Panc1 (cell line): ENCODE measurements around the gene ZNF516. TPM values are rescaled to one million over a fixed set of nuclear protein-coding genes. Genes with fewer than 3 reads are reported as not detected.

Experiments used
- ATAC-seq: fragments of 200-7000 bp; cut with Tn5 transposase; 2 replicates; pipeline ENCODE4 v1.9.1; 2020; ENCODE audit warnings: mild to moderate bottlenecking, moderate library complexity
- BruUV-seq: library from RNA; stranded (reverse); fragments of 400-500 nt; replicated peaks from 2 replicates; lab custom pipeline; 2021; lab: Mats Ljungman, UMichigan
- CTCF ChIA-PET: fragments of 300-600 bp; sonication (Branson Sonifier 250); formaldehyde crosslinking; loops from one replicate; lab custom pipeline; 2022; ENCODE audit warnings: antibody characterized with exemption; lab: Charles Lee
- POLR2A ChIA-PET: fragments of 300-600 bp; sonication (Branson Sonifier 250); formaldehyde crosslinking; loops from one replicate; lab custom pipeline; 2022; ENCODE audit warnings: antibody characterized with exemption; lab: Charles Lee
- DNase-seq: peaks from one replicate; pipeline ENCODE4 v3.0.0-alpha.2; 2010; ENCODE audit warnings: low read depth, low spot score
- H3K27ac ChIP-seq: 2 replicates; pipeline ENCODE4 v1.5.1; 2011; ENCODE audit warnings: mild to moderate bottlenecking, low read length, inconsistent platforms
- H3K27me3 ChIP-seq: fragments of 200-500 bp; sonication (Bioruptor generic); 2 replicates; pipeline ENCODE4 v1.6.0; 2014; ENCODE audit warnings: low read length, inconsistent platforms; ENCODE audit not compliant: control insufficient read depth, insufficient read depth
- H3K36me3 ChIP-seq: fragments of 200-500 bp; sonication (Bioruptor generic); 2 replicates; pipeline ENCODE4 v1.5.1; 2014; ENCODE audit warnings: inconsistent platforms, mild to moderate bottlenecking, low read length, moderate library complexity; ENCODE audit not compliant: control insufficient read depth, insufficient read depth
- H3K4me1 ChIP-seq: 2 replicates; pipeline ENCODE4 v1.5.1; 2011; ENCODE audit warnings: inconsistent platforms, mild to moderate bottlenecking, low read length, moderate library complexity; ENCODE audit not compliant: control insufficient read depth, insufficient read depth
- H3K4me3 ChIP-seq, 2 experiments: 2 replicates each; pipeline ENCODE4 v1.5.1; 2011 to 2012; ENCODE audit warnings: low read depth in 2 of 2, low read length in 2 of 2, mild to moderate bottlenecking in 2 of 2, inconsistent platforms in 1 of 2, moderate library complexity in 1 of 2
- H3K9me3 ChIP-seq: fragments of 200-500 bp; sonication (Bioruptor generic); 2 replicates; pipeline ENCODE4 v1.5.1; 2014; ENCODE audit warnings: low read depth, mild to moderate bottlenecking, inconsistent platforms, low read length, moderate library complexity; ENCODE audit not compliant: control insufficient read depth, insufficient read depth
- CTCF ChIP-seq: fragments of 450-650 bp; IDR thresholded peaks from 2 replicates; pipeline ENCODE4 v1.5.1; 2017; ENCODE audit warnings: mild to moderate bottlenecking
- POLR2AphosphoS5 ChIP-seq: IDR thresholded peaks from 2 replicates; pipeline ENCODE4 v1.6.1; 2012; ENCODE audit warnings: mild to moderate bottlenecking, low read depth, low read length, moderate library complexity
- REST ChIP-seq, 2 experiments: IDR thresholded peaks; 2 replicates each; pipeline ENCODE4 v1.6.1; 2011 to 2012; ENCODE audit warnings: low read depth in 2 of 2, control low read depth in 1 of 2, low read length in 1 of 2, mild to moderate bottlenecking in 1 of 2, moderate library complexity in 1 of 2; ENCODE audit not compliant: insufficient read depth in 1 of 2
- SIN3A ChIP-seq: IDR thresholded peaks from 2 replicates; pipeline ENCODE4 v1.6.1; 2012; ENCODE audit warnings: low read depth, mild to moderate bottlenecking, low read length, moderate library complexity, borderline replicate concordance; ENCODE audit not compliant: insufficient read depth
- TCF7L2 ChIP-seq: IDR thresholded peaks from 2 replicates; pipeline ENCODE4 v1.6.1; 2011; ENCODE audit warnings: mild to moderate bottlenecking, low read depth, low read length, inconsistent platforms
- in situ Hi-C: cut with HindIII; loops from 2 replicates; pipeline ENCODE4 v1.10.0; 2016; ENCODE audit warnings: low sequenced_read_pairs, low pct_unique_long_range_greater_than_20kb
- intact Hi-C: fragments of 100-400 bp; cut with micrococcal nuclease; formaldehyde crosslinking; loops from one replicate; pipeline ENCODE4 v1.10.0; 2022; ENCODE audit not compliant: unreplicated experiment
- total RNA-seq: library from RNA; stranded (reverse); gene quantifications from one replicate; pipeline ENCODE4 v1.2.1, GENCODE V29; 2021; ENCODE audit not compliant: unreplicated experiment

The ZNF516 gene
- total RNA-seq, 1 experiment from 2014 or later = 28.6 TPM

GRCh38 chr18:76402026-76402990 lies 92.7 kb downstream of the ZNF516 start:
- ATAC-seq (no peak), DNase-seq (no peak)
- no TSS peak for BruUV-seq
- intact Hi-C loops = no loop called here
- 0 out of 2 replicates have a peak, but pooled peaks cover 5% of the 10 kb centered on the region for H3K4me1 ChIP-seq
- no peaks in the 10 kb centered on the region for H3K36me3 ChIP-seq
- no peaks in the 10 kb centered on the region for H3K9me3 ChIP-seq
- H3K4me3 ChIP-seq = no peak overlapping the region
- ChIA-PET CTCF (interaction anchor here (0.5 to 0.6 kb wide), 2 partner anchors 379 to 400 kb away, joined by 3 to 6 read pairs; no protein-coding TSS in a partner anchor), POLR2A (interaction anchor here (0.6 kb wide), 1 partner anchor 256 kb away, joined by 3 read pairs; no protein-coding TSS in a partner anchor)
- H3K27ac ChIP-seq = no peak overlapping the region
- TF ChIP-seq REST (IDR thresholded peaks at IDR 0.05; ENCODE audit: insufficient read depth in 1 of 2, low read depth in 2 of 2, low read length in 1 of 2) = no peak
- no peak for TF ChIP-seq SIN3A
- no peak for TF ChIP-seq TCF7L2
- no peak for TF ChIP-seq POLR2AphosphoS5
- no peak for TF ChIP-seq CTCF
- no peaks in the 10 kb centered on the region for H3K27me3 ChIP-seq
- in situ Hi-C loops = no loop called here

GRCh38 chr18:76401498-76401897 lies 93.5 kb downstream of the ZNF516 start:
- ChIA-PET POLR2A (no interaction called here), CTCF (interaction anchor here (0.5 to 0.7 kb wide), 4 partner anchors 258 to 1188 kb away, joined by 3 to 6 read pairs (median 3); no protein-coding TSS in a partner anchor)
- in situ Hi-C loops (no loop called here), intact Hi-C loops (no loop called here)
- no peak for TF ChIP-seq TCF7L2
- no peak for TF ChIP-seq SIN3A
- no peak for TF ChIP-seq CTCF
- no peak for TF ChIP-seq REST (IDR thresholded peaks at IDR 0.05; ENCODE audit: insufficient read depth in 1 of 2, low read depth in 2 of 2, low read length in 1 of 2)
- no peak for TF ChIP-seq POLR2AphosphoS5
- no TSS peak for BruUV-seq
- ATAC-seq = peak; percentile 34; the same call in 1 of the 2 replicates
- Histone ChIP-seq H3K27me3 (no peaks in the 10 kb centered on the region), H3K4me1 (0 out of 2 replicates have a peak, but pooled peaks cover 5% of the 10 kb centered on the region), H3K36me3 (no peaks in the 10 kb centered on the region), H3K27ac (no peak overlapping the region), H3K4me3 (no peak overlapping the region), H3K9me3 (no peaks in the 10 kb centered on the region)
- DNase-seq = no peak
